ENCODE data around the gene ATF7IP2.

Gene ATF7IP2

DNA sequence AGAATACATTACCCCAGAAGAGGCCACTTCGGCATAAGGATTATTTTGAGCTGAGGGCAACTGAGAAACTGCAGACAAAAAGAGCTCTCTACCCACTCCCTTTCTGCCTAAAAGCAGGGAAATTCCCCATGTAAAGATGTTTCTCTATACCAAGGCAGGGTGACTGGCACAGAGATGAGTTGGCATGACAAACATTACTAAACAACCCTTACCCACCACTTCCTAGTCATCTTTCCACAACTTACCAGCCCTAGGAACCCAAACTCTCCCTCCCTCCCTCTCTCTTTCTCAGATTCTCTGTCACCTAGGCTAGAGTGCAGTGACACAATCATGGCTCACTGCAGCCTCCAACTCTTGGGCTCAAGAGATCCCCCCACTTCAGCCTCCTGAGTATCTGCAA lies 126.0 kb downstream of the ATF7IP2 start:
- peak; percentile 64 for DNase-seq (ENCODE audit: low spot score)

DNA sequence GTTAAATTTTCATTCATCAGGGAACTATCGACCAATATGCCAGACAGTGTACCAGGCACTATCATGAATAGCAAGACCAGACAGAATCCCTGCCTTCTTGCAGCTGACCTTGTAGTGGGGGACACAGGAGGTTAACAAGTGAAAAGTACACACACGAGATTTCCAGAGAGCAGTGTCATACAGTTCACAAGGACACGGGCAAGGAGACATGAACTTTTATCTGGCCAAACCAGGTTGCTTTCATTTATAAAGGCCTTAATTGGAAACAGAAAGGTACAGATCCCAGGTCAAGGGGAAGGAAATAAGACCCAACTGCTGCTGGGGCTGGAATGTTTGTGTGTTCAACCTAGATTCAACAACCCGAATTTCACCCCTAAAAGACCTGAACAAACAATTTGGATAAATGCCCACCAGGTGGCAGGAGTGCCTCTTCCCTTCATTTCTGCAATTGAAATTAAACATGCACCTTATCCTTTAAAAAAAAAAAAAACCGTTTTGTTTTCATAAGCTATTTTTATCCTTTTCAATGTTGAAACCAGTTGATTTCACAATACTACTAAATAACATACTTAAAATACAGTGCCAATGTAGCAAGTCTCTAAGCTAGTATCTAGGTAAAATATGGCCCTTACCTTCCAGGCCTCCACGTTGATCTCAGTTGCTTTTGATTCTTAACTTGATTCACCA lies 128.7 kb downstream of the ATF7IP2 start:
- DNase-seq (ENCODE audit: low spot score): peak; percentile 55

DNA sequence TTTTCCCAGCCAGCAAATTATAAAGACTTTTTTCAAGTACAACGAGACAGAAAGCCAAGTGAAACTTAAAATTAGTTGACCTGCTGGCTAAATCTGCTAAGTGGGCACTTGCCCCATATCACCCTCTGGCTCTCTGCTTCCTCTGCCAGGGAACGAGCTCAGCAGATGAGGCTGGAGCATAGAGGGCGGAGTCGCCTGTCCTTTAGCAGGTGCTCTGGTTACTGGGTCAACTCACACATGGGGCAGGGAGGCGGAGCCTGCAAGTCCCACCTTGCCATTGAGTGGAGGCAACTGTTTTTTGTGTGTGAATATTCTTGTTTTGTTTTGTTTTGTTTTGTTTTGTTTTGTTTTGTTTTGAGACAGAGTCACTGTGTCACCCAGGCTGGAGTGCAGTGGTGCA lies 132.0 kb downstream of the ATF7IP2 start:
- DNase-seq (ENCODE audit: low spot score): no peak

- DNase-seq (ENCODE audit: low spot score): no peak
Measured at GRCh38 chr16:10518479-10519041, 132.7 kb downstream of the ATF7IP2 start.

- DNase-seq (ENCODE audit: low spot score): no peak
Measured at GRCh38 chr16:10519297-10519696, 133.4 kb downstream of the ATF7IP2 start.

GRCh38 chr16:10519929-10520868 lies 134.3 kb downstream of the ATF7IP2 start:
- DNase-seq (ENCODE audit: low spot score): no peak

DNA sequence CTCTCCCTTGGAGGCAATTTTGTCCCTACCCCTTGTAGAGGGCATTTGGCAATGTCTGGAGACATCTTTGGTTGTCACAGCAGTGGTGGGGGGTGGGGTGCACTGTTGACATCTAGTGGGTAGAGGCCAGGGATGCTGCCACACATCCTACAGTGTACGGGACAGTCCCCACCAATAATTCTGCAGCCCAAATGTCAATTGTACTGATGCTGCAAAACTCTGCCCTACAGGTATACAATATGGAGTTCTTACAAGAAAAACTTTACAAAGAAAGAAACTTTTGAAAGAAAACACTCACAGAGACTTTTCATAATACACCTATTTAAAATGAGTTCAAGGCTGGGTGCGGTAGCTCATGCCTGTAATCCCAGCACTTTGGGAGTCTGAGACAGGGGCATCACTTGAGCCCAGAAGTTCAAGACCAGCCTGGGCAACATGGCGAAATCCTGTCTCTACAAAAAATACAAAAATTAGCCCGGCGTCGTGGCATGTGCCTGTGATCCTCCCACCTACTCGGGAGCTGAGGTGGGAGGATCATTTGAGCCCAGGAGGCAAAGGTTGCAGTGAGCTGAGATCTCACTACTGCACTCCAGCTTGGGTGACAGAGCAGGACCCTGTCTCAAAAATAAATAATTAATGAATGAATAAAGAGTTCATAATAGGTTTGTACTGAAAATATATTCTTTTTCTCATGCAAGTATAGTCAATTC lies 135.2 kb downstream of the ATF7IP2 start:
- no peak for DNase-seq (ENCODE audit: low spot score)

- DNase-seq (ENCODE audit: low spot score): peak; percentile 68
Measured at GRCh38 chr16:10521681-10522274, 135.9 kb downstream of the ATF7IP2 start.

DNA sequence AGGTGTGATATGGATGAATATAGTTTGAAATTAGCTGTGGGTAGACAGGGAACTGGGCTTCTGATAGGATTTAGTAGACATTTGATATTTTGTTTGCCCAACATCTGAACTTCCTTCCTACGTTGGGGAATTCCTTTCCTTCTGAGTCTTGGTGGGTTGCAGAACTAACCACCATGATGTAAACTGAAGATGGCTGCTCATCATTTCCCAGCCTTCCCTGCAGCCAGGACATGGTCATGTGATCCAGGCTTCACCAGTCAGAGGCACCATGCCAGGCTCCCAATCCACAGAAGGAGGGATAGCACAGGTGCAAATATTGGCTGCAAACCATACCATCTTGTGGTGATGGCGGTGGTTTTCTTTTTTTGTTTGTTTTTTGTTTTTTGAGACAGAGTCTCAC lies 137.1 kb downstream of the ATF7IP2 start:
- DNase-seq (ENCODE audit: low spot score): no peak

DNA sequence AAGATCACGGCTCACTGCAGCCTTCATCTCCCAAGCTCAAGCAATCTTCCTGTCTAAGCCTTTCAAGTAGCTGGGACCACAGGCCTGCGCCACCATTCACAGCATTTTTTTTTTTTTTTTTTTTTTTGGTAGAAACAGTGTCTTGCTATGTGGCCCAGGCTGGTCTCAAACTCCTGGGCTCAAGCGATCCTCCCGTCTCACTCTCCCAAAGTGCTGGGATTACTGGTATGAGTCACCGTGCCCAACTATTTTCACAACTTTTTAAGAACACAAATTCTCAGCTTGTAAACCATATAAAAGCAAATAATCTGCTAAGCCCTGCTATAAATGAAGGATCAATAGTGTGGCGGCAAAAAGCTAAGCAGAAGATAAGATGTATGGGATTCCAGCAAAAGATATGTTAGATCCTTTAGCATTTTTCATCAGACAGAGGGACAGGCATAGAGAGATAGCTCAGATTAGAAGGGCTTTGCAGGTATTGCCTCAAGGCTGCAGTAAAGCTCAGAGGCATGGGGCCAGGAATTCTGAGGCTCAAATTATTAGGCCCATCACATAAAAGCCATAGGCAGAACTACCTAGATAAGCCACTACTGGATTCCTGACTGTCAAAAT lies 139.5 kb downstream of the ATF7IP2 start:
- DNase-seq (ENCODE audit: low spot score): no peak

DNA sequence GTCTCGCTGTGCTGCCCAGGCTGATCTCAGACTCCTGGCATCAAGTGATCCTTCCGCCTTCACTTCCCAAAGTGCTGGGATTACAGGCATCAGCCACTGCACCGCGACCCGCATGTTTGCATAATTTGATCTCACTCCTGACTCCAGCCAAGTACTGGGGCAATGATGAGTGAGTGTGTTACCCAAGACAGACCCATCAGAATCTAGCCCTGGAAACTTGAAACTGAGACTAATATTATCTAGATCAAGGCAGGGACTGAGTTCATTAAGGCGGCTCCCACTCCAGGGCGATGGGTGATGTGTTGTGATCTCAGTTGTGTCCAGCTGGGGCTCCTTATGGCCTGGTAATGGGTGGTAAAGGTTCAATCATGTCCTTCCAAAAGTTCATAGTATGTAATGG lies 141.1 kb downstream of the ATF7IP2 start:
- no peak for DNase-seq (ENCODE audit: low spot score)

DNA sequence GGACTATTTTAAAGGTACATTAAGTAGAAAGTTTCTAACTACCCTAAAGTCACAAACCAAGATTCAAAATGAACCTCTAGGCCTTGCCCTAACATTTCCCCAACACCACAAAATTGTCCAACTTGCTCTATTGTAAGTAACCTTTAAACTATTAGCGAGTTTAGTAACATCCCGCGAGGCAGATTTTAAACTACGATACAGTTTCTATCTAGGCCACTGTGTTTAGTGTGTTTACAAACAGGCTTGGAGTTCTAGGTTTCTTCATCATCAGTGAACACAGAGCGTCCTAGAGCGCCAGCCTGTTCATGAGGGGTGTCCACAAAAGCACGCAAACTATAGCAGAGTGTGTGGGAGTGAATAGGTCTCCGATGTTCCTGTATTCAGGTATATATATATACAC lies 142.8 kb downstream of the ATF7IP2 start:
- no peak for DNase-seq (ENCODE audit: low spot score)

DNA sequence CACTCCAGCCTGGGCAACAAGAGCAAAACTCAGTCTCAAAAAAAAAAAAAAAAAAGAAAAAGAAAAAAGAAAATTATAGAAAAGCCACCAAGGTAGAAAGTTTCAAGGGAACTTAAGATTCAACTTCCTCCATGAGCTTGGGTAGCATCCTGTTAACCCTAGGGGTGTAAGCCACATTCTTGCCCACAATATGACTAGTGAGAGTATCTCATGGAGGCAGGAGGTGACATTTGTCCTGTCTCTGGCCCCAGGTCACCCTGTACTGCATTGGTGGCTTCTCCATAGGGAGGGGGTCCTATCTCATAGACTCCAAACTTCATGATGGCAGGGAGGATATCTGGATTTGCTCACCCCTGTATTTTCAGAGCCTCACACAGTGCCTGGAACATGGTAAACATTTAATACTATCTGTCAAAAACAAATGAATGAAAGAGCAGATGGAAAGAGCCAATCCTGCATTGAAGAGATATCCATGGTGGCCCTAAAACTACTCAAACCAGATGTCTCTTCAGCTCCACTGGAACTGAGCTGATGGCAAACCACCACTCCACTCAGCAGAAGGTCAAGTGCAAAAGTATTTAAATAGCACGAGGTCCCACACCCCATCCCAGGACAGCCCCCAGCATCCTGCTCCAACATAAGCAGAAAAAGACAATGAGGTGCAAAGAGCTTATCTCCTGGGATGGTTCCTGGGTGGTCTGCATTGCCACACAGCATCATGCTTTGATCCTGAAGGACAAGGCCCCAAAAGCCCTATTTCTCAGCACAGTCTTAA lies 144.2 kb downstream of the ATF7IP2 start:
- DNase-seq (ENCODE audit: low spot score): no peak

DNA sequence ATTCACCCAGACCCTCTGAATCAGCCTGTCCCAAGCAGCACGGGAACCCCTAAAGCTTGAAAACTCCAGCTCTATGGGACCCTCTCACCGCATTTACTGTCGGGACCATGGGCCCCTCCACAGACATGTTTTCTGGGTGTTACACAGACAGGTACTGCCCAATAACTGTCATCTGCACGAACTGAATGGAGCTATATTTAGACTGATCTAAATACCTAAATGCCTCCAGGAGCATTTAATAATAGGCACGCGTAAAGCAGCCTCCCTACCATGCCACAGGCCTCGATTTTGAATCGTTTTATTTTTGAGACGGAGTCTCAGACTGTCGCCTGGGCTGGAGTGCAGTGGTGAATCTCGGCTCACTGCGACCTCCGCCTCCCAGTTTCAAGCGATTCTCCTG lies 144.8 kb downstream of the ATF7IP2 start:
- DNase-seq (ENCODE audit: low spot score): no peak

- DNase-seq (ENCODE audit: low spot score): no peak
Measured at GRCh38 chr16:10531582-10531981, 145.7 kb downstream of the ATF7IP2 start.

Data from kidney tubule cell (primary cell).